GM19372 (cell line): Measurements from ENCODE around the gene ALX3.

Experiments
- ATAC-seq: cut with Tn5 transposase; IDR thresholded peaks from one replicate; pipeline ENCODE4 v1.9.1; 2021; ENCODE audit warnings: mild to moderate bottlenecking, low read depth, moderate library complexity; ENCODE audit not compliant: unreplicated experiment

The ALX3 gene

GRCh38 chr1:110070671-110071242 is at the start of gene ALX3:
Gene ALX3, minus strand, starts transcription at chr1:110070672. Its CDS starts 60 bp downstream, at chr1:110070612.
- ATAC-seq, result no peak

- ATAC-seq, result no peak
Observed at GRCh38 chr1:110119843-110120242, 49.4 kb upstream of the ALX3 start.

GRCh38 chr1:110118636-110119396 is 48.3 kb upstream of the ALX3 start:
- no peak for ATAC-seq

- no peak for ATAC-seq
Observed at GRCh38 chr1:110114784-110115183, 44.3 kb upstream of the ALX3 start.

GRCh38 chr1:110114173-110114572 is 43.7 kb upstream of the ALX3 start:
- ATAC-seq, result no peak

GRCh38 chr1:110113551-110113950 is 43.1 kb upstream of the ALX3 start:
- no peak for ATAC-seq

- ATAC-seq, result no peak
Observed at GRCh38 chr1:110112656-110113055, 42.2 kb upstream of the ALX3 start.

GRCh38 chr1:110112143-110112542 is 41.7 kb upstream of the ALX3 start, which contains the start of gene UBL4B:
Gene UBL4B, plus strand, starts transcription at chr1:110112443. Its CDS starts 92 bp downstream, at chr1:110112535.
- ATAC-seq, result no peak

- ATAC-seq, result no peak
Observed at GRCh38 chr1:110111081-110111480, 40.6 kb upstream of the ALX3 start.

GRCh38 chr1:110107867-110108469 is 37.5 kb upstream of the ALX3 start:
- no peak for ATAC-seq

GRCh38 chr1:110106013-110106941 is 35.8 kb upstream of the ALX3 start:
- ATAC-seq, result peak; percentile 65

GRCh38 chr1:110102081-110102480 is 31.6 kb upstream of the ALX3 start:
- no peak for ATAC-seq

- ATAC-seq, result no peak
Observed at GRCh38 chr1:110100335-110100734, 29.9 kb upstream of the ALX3 start.

GRCh38 chr1:110098222-110099026 is 28.0 kb upstream of the ALX3 start:
- ATAC-seq, result no peak

GRCh38 chr1:110097507-110098221 is 27.2 kb upstream of the ALX3 start:
- no peak for ATAC-seq

GRCh38 chr1:110094931-110095654 is 24.6 kb upstream of the ALX3 start:
- ATAC-seq, result no peak

- ATAC-seq, result no peak
Observed at GRCh38 chr1:110092991-110093390, 22.5 kb upstream of the ALX3 start.

GRCh38 chr1:110091791-110092190 is 21.3 kb upstream of the ALX3 start:
- ATAC-seq, result no peak

- no peak for ATAC-seq
Observed at GRCh38 chr1:110091381-110091780, 20.9 kb upstream of the ALX3 start.
